ENCODE data around the gene MYBPHL.
"Not testable (repeated sequence)": the region's sequence is repeated elsewhere in the genome, so short reads cannot be mapped to it uniquely, and the experiment has no call there.

The MYBPHL gene

DNA sequence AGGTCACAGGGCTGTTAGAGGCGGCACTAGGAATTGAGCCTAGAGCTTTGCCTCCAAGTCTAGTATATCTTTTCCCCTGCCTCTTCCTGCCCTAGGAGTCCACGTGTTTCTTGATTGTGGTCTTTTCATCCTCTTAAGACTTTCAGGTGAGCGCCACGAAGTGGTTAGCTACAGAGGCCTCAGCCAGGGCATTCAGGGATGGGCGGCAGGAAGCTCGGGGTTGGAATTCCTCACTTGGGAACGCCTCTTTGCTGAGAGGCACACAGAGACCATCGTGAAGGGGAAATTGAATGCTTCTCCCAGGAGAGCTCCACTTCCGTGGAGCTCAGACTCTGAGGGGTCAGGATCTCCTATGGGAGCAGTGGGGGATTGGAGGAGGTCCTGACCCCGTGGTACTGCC is 820 bp downstream of the MYBPHL start:
- not testable (repeated sequence) for DNase-seq

DNA sequence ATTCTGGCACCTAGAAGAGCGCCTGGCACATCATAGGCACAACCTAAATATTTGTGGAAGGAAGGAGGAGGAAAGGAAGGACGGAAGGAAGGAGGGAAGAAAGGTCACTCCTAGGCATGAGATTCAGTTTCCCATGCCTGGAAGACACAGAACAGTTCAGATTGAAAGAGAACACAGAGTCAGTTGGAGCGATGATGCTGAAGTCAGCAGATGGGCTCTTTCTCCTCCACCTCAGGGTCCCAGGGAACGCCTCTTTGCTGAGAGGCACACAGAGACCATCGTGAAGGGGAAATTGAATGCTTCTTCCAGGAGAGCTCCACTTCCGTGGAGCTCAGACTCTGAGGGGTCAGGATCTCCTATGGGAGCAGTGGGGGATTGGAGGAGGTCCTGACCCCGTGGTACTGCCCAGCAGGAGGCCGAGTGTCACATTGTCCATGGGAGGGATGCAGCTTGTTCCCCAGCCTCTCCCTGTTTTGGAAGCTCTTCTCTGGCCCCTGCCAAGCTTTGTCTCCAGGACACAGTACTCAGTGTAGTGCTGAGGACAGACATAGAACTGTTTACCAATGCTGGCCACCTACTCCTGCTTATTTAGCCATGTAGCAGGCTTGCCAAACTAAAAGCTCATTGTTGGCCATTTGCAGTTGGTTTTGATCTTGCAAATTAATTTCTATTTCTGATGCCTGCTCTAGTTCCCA is 2.4 kb downstream of the MYBPHL start:
- DNase-seq: no peak

DNA sequence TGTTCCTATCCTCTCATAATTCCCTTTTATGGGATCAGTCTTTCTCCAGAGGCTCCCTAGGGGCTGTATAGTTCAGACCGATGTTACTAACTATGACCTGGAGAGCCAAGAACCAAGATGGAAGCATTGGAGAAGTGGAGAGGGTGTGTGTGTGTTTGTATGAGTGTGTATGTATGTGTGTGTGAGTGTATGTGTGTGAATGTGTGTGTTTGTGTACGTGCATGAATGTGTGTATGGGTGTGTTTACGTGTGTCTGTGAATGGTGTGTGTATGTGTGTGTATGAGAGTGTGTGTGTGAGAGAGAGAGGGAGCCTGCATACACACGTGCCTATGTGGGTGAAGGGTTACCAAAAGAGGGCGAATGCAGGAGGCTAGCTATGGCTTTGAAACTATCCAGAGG is 4.9 kb downstream of the MYBPHL start:
- no peak for DNase-seq

DNA sequence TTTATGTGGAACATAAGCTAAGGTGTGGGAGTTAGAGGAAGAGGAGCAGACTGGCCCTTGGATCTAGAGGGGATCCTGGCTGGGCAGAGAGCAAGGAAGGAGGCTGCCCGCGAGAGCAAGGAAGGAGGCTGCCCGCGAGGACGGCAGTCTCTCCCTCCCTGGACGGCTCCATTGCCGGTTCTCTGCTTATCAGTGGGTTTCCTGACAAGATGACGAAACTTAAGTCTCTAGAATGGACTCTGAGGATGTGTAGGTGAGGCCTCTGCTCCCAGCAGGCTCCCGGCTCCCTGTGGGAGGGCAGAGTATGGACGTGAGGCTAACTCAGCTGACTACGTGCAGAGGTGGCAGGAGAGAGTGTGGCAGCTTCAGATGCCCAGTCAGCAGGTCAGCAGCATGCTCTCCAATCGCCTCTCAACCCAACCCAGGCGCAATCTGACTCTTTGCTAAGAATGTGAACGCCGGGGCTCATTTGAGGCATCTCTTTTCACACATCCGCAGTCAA is 6.1 kb downstream of the MYBPHL start:
- DNase-seq: no peak

DNA sequence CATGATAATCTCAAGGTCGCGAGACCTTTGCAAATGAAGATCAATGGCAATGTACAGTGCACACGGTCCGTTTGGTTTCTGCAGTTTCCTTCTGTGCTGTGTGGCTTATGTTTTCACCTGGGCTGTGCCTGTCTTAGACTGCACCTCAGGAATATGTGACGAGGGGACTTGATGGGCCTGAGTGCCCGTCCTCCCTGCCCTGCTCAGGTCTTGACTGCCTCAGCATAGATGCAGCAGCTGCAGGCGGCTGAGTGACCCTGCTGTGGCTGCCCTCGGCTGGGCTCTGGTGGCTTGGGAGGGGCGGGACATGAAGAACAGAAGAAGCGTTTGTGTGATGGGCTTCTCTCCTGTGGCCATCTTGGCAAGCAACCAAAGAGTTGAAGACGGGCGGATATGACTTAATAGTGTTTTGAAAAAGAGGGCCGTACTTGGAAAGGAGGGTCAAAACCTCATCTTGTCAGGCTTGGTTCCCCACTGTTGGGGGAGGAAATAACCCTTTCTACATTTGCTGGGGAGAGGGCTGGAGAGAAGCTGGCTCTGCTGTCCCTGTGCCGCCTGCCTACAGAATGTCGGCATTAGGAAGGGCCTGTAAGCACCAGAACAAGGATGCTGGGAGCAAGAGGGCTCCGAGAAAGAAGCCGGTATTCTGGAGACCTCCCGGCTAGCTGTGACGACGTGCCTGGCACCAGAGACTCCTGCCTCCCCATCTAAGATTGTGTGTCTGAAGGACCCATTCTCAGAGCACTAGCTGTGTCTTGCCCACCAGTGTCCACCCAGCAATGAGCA is 7.1 kb downstream of the MYBPHL start:
- DNase-seq: no peak

DNA sequence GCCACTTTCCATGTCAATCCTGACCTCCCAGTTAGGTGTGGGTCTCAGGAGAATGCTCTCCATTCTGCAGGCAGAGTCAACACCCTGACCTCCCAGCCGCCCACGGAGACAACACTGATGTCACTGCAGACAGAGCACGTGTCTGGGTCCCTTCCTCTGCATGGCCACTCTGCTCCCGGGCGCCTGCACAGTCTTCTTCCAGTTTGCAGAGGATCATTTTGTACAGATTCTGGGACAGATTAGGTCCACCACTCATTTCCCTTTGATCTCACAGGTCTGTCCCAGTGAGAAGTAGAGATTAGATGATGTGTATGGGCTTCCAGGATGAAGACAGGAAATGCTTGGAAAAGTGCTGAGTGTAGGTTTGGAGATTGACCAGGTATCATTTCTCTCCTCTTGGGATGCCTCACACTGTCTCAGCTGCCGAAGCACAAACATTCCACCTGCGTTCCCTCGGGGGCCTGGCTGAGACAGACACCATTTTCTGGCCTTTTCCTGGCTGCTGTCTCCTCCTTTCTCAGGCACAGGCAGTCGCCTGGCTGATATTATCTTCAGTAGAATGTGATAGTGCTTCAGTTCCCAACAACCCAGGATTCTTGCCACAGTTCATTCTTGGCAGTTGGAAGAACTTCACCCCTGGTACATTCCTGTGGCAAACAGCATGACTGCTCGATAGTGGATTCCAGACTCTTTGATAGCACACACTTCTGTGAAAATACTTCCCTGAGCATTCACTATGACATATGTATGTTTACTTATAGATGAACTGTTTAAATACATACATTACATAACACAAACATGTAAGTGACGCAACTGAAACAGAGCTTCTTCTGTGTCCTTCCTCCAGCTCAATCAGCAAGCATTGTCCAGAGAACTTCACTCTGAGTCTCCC is 7.9 kb downstream of the MYBPHL start:
- no peak for DNase-seq

DNA sequence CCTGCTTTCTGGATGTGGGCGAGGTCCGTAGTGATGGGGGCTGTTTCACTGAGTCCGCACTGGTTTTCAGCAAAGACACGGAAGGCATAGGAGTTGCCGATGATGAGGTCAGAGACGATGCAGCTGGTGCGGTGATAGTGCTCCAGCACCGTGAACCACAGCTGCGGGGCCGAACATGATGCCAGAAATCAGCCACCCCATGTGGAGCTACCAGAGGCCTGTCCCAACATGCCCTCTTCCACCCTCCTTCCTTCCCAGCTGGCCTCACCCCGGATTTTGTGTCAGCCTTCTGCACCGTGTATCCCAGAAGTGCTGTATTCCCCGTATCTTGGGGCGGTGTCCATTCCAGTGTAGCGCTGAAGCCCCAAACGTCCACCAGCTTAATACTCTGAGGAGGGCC is 10.0 kb downstream of the MYBPHL start:
- no peak for DNase-seq

DNA sequence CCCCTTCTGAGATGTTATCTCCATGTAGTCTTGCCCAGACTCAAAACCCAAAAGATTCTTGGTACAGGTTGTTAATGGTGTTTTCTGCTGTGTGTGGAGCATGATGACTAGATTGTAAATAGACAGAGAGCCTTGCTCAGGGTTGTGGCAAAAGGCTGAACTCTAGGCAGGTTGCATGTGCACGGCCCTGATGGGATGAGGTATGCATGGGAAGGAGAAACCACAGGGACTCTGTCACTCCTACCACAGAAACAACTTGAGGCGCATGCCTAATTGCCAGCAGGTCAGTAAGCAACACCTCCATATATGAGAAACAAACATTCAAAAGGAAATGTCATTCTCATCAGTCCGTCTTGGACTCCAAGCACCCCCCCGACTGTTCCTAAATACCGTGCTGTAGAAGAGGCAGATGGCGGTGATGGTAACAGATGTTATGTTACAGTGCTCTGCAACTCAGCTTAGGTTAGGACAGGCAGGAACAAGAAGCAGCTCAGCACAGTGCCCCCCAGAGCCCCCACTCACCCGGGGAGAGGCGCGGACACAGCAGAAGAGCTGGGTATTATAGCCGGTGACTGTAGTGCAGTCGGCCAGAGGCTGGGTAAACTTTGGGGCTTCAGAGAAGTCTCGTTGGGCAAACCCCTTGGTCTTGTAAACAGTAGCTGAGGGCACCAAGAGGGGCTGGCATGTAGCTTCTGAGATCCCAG is 10.9 kb downstream of the MYBPHL start:
- no peak for DNase-seq

DNA sequence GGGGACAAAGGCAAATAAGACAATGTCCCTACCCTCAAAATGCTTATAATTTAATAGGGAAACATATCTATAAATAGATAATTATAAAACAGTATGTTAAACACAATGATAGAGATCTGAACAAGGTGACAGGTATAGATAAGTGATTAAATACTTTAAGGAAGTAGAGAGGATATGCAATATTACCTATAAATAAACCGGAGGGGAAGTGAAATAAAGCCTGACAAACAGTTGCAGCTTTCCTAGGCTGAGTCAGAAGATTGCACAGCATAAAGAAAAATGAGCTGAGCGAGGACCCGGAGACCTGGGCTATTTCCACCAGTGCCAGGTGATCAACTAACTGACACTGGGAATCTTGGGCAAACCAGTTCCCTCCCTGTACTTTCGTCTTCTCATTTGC is 12.3 kb downstream of the MYBPHL start:
- no peak for DNase-seq

DNA sequence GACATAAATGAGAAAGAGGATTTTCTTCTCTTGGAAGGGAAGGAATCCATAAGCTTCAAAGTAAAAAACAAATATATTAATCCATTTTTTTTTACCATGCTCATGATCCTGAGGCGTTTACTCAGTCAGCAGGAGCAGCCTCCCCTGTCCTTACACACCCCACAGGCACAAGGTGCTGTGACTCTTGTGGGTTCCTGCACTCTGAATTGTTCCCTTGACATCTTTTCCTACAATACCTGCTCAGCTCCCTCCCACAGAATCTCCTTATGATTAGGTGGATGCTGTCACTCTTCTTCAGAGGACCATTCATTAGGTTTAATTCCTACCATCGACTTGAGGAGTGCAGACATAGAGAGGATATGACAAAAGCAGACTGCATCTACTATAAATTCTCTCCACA is 13.8 kb downstream of the MYBPHL start:
- no peak for DNase-seq

DNA sequence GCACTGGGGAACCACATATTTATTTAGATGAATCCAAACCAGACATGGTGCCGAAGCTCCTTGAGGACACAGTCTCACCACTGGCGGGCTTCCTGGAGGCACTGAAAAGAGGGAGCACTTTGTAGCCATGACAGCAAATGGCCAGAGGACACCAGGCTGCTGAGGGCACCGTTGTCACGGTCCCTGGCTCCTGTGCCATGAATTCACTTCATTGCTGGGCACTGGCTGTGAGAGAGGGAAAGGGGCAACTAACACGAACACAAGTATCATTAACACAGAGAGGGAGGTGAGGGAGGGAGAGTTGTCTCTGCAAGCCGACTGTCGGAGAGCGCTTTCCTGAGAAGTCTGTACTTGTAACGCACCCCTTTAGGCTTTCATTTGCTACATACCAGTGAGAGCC is 14.4 kb downstream of the MYBPHL start:
- DNase-seq: no peak

DNA sequence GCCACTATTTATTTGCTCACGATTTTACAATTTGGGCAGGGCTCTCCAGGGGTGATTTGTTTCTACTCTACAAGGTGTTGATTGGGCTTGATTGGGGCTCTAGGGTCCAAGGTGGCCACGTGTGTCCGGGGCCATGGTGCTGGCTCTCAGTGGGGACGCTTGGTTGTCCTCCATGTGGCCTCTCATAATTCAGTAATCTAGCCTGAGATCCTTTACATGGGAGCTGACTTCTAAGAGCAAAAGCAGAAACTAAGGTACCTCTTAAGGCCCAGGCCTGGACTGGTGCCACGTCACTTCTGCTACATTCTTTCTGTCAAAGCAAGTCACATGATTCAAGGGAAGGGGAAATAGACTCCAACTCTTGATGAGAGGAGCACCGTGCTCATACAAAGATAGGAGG is 15.8 kb downstream of the MYBPHL start:
- peak; percentile 46 for DNase-seq

DNA sequence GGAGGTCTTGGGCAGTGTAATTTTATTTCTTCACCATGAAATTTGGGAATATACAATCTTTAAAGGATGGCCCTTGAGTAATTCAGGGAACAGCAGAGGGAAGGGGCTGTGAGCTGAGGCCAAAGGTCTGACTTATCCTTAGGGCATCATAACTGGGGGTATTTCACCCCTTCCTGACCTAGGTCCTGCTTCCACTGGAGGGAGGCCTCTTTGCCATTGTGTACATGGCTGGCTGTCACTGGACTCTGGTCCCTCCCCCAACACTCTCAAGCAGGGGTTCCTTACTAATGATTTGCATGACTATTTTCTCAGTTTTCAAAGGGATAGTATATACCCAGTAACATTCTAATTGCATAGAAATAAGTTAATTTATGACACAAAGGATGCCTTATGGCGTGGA is 16.7 kb downstream of the MYBPHL start:
- DNase-seq: no peak

DNA sequence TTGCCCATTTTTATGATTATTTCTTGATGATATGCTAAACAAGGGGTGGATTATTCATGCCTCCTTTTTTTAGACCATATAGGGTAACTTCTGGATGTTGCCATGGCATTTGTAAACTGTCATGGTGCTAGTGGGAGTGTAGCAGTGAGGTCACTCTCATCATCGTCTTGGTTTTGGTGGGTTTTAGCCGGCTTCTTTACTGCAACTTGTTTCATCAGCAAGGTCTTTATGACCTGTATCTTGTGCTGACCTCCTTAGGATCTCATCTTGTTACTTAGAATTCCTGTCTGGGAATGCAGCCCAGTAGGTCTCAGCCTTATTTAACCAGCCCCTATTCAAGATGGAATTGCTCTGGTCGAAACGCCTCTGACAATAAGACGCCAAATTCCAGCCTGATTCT is 20.0 kb downstream of the MYBPHL start:
- not testable (repeated sequence) for DNase-seq

DNA sequence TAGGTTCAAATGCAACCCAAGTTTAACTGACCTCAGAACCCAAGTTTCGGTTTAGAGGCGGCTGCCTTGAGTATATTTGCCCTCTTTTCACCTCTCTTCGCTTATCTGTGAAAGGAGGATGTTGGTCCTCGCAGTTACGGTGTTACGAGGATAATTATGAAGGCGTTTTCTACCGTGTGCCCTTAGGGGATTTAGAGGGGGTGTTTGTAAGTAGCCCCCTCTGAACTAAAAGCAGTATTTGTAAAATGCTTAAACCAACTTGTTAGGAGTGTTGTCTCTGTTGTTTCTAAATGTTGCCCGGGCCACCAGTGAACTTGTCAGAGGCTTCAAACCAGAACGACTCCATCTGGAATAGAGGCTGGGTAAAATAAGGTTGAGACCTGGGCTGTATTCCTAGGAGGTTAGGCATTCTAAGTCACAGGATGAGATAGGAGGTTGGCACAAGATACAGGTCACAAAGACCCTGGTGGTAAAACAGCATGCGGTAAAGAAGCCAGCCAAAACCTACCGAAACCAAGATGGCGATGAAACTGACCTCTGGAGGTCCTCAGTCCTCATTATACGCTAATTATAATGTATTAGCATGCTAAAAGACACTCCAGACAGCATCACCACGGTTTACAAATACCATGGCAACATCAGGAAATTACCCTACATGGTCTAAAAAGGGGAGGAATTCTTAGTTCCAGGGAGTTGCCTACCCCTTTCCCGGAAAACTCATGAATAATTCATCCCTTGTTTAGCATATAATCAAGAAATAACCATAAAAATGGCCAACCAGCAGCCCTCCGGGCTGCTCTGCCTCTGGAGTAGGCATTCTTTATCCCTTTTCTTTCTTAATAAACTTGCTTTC is 22.8 kb downstream of the MYBPHL start:
- no peak for DNase-seq

DNA sequence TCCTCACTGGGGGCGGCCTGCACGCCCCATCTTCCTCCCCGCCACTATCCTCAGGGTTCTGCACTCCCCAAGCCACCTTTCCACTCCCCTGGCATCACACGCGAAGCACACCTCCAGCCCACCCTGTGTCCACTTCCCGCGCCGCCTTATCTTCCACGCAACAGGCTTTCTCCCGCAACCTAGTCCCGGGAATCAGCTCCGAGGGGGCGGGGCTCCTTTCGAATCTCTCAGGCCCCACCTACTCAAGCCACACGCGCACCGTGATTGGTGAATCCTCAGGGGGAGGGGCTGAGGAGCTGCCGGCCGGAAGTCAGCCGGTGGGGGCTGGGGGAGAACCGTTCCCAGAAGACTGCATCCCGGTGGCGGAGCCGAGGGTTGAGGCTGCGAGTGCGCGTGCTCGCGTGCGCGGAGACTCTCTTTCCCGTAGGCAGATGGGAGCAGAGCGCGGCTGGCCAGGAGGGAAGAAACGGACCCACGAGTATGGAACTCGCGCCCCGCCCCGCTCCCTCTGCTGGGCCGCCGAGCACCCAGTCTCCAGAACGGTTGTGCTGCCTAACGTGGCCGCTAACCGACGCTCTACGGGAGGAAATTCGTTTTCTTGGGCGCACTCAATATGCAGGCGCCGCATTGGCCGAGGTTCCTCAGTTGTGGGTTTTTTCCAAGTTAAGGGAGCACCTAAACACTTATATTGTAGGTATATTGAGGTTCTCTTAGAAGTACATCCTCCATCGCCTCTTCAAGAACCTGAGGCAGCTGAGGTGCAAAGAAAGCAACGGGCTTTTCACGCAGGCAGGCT is 23.7 kb downstream of the MYBPHL start, which contains the start of gene PSRC1:
Gene PSRC1 (minus strand): TSS at position 194 of the 796 bp plus-strand sequence.
- DNase-seq: peak; percentile 85

DNA sequence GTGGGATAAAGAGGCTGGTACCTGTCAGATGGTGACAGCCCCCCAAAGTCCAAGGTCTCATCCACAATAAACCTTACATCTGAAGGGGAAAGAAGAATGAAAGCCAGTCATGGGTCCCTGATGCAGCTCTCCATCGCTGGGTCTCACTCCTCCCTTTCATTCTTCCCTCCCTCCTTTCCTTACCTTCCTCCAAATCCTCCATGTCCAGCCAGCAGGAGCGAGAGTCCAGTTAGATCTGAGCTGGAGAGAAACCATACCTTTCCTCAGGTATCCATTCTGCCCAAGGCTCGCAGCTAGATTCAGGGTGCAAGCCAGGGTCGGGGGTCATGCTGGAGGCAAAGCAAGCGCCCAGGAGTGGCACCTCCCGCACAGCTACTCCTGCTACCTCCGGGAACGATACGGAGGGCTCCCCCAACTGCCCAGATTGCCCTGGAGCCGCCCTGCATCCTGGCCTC is 24.3 kb downstream of the MYBPHL start:
- DNase-seq: no peak

DNA sequence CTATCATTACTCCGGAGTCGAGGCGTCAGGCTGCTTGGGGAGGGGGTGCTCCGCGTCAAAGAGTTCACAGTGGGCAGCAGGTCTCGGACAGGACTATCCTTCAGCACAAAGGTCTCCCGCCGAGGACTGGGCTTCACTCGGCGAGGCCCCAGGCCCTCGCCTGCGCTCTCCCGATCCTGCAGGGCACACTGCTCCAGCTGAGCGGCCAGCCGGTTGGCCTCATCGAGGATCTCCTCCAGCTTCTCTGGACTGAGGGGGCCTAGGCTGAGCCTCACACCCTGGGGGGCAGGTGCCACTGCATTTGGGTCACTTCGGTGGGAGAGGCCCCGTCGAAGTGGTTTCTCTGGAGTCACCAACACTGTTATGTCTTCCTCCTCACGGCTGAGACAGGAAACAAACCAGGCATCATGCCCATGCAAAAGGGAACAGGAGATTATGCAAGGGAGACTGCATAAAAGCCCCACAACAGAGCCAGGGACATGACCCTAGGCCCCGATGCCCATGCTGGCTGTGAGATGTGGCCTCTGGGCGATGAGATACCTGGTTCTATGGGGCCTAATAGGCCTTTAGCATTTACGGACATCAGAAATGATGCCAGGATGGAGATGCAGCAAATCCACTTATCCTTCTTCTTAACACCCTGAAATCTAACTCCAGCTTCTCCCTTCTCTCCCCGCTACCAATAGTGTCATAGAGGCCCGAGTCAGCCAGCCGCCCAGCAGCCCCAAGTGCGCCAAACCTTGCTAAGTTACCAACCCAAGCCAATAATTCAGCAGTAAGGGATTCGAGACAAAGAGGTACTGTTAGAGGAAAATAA is 24.9 kb downstream of the MYBPHL start:
- peak; percentile 33 for DNase-seq

DNA sequence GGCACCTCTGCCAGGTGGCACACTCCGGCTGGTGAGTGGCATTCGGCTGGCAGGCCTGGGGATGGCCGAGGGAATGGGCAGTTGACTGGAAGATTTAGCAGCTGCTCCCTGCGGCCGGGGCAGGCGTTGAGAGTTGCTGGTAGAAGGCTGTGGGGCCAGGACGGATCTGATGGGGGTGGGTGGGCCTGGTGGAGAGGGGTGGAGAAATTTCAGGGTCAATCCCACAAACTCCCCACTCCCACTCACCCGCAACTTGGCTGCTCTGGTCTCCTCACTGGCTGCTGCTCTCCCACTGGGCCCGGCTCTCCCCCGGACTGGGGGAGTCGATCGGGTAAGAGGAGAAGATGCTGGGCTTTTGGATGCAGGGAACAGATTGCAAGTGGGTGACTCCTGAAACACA is 25.9 kb downstream of the MYBPHL start:
- DNase-seq: no peak
